Measurements from ENCODE around the gene EIPR1. TPM values are rescaled to one million over a fixed set of nuclear protein-coding genes. Genes with fewer than 3 reads are reported as not detected.

EIPR1 gene
- total and polyA plus RNA-seq, 2 donors = 21.3 to 31.9 TPM

GRCh38 chr2:3406501-3406900 is 28.9 kb upstream of the EIPR1 start:
- H3K4me3 ChIP-seq (ENCODE audit: low read length in 2 of 2) = no peak overlapping the region
- H3K27me3 ChIP-seq (ENCODE audit: control insufficient read depth in 2 of 2, insufficient read depth in 1 of 2, low read length in 1 of 2) = no peaks in the 10 kb centered on the region
- H3K9me3 ChIP-seq (ENCODE audit: control insufficient read depth in 2 of 2, insufficient read depth in 1 of 2, low read length in 1 of 2) = no peaks in the 10 kb centered on the region
- H3K27ac ChIP-seq (ENCODE audit: low read depth in 1 of 2, low read length in 1 of 2) = no peak overlapping the region
- DNase-seq (ENCODE audit: low read depth in 6 of 9, low spot score in 9 of 9) = no peak
- peaks cover 6 to 29% of the 10 kb centered on the region in 2 donors for H3K36me3 ChIP-seq (ENCODE audit: control insufficient read depth in 2 of 2, insufficient read depth in 2 of 2, low read length in 1 of 2)
- H3K4me1 ChIP-seq (ENCODE audit: control insufficient read depth in 2 of 2, insufficient read depth in 2 of 2, low read length in 2 of 2) = no peaks in the 10 kb centered on the region
- 93% methylated on average over 3 of the region's 3 CpGs for WGBS

- no peak for DNase-seq (ENCODE audit: low read depth in 6 of 9, low spot score in 9 of 9)
- Histone ChIP-seq H3K36me3 (ENCODE audit: control insufficient read depth in 2 of 2, insufficient read depth in 2 of 2, low read length in 1 of 2) (peaks cover 6 to 31% of the 10 kb centered on the region in 2 donors), H3K4me1 (ENCODE audit: control insufficient read depth in 2 of 2, insufficient read depth in 2 of 2, low read length in 2 of 2) (no peaks in the 10 kb centered on the region)
Measured at GRCh38 chr2:3405876-3406275, 28.3 kb upstream of the EIPR1 start.

GRCh38 chr2:3405307-3405706 is 27.7 kb upstream of the EIPR1 start:
- 97% methylated on average over 6 of the region's 6 CpGs for WGBS
- H3K36me3 ChIP-seq (ENCODE audit: control insufficient read depth in 2 of 2, insufficient read depth in 2 of 2, low read length in 1 of 2) = peaks cover 11 to 37% of the 10 kb centered on the region in 2 donors
- no peaks in the 10 kb centered on the region for H3K27me3 ChIP-seq (ENCODE audit: control insufficient read depth in 2 of 2, insufficient read depth in 1 of 2, low read length in 1 of 2)
- H3K4me3 ChIP-seq (ENCODE audit: low read length in 2 of 2) = no peak overlapping the region
- H3K4me1 ChIP-seq (ENCODE audit: control insufficient read depth in 2 of 2, insufficient read depth in 2 of 2, low read length in 2 of 2) = no peaks in the 10 kb centered on the region
- H3K27ac ChIP-seq (ENCODE audit: low read depth in 1 of 2, low read length in 1 of 2) = peak overlapping the region in 1 of 2 donors; percentile 50
- no peaks in the 10 kb centered on the region for H3K9me3 ChIP-seq (ENCODE audit: control insufficient read depth in 2 of 2, insufficient read depth in 1 of 2, low read length in 1 of 2)
- DNase-seq (ENCODE audit: low read depth in 6 of 9, low spot score in 9 of 9) = no peak

More at GRCh38 chr2:3405876-3406275, 28.3 kb upstream of the EIPR1 start:
- no peaks in the 10 kb centered on the region for H3K27me3 ChIP-seq (ENCODE audit: control insufficient read depth in 2 of 2, insufficient read depth in 1 of 2, low read length in 1 of 2)
- 94% methylated on average over 7 of the region's 7 CpGs for WGBS
- H3K27ac ChIP-seq (ENCODE audit: low read depth in 1 of 2, low read length in 1 of 2) = peak overlapping the region in 1 of 2 donors; percentile 50
- no peak overlapping the region for H3K4me3 ChIP-seq (ENCODE audit: low read length in 2 of 2)
- no peaks in the 10 kb centered on the region for H3K9me3 ChIP-seq (ENCODE audit: control insufficient read depth in 2 of 2, insufficient read depth in 1 of 2, low read length in 1 of 2)

- Histone ChIP-seq H3K4me3 (ENCODE audit: low read length in 2 of 2) (no peak overlapping the region), H3K27me3 (ENCODE audit: control insufficient read depth in 2 of 2, insufficient read depth in 1 of 2, low read length in 1 of 2) (no peaks in the 10 kb centered on the region), H3K9me3 (ENCODE audit: control insufficient read depth in 2 of 2, insufficient read depth in 1 of 2, low read length in 1 of 2) (no peaks in the 10 kb centered on the region), H3K4me1 (ENCODE audit: control insufficient read depth in 2 of 2, insufficient read depth in 2 of 2, low read length in 2 of 2) (no peaks in the 10 kb centered on the region), H3K36me3 (ENCODE audit: control insufficient read depth in 2 of 2, insufficient read depth in 2 of 2, low read length in 1 of 2) (peaks cover 18 to 41% of the 10 kb centered on the region in 2 donors), H3K27ac (ENCODE audit: low read depth in 1 of 2, low read length in 1 of 2) (no peak overlapping the region)
- WGBS = 95% methylated on average over 11 of the region's 11 CpGs
- DNase-seq (ENCODE audit: low read depth in 6 of 9, low spot score in 9 of 9) = no peak
Measured at GRCh38 chr2:3404349-3404894, 26.8 kb upstream of the EIPR1 start.

- Histone ChIP-seq H3K27me3 (ENCODE audit: control insufficient read depth in 2 of 2, insufficient read depth in 1 of 2, low read length in 1 of 2) (no peaks in the 10 kb centered on the region), H3K36me3 (ENCODE audit: control insufficient read depth in 2 of 2, insufficient read depth in 2 of 2, low read length in 1 of 2) (peaks cover 16 to 42% of the 10 kb centered on the region in 2 donors), H3K4me3 (ENCODE audit: low read length in 2 of 2) (no peak overlapping the region), H3K9me3 (ENCODE audit: control insufficient read depth in 2 of 2, insufficient read depth in 1 of 2, low read length in 1 of 2) (no peaks in the 10 kb centered on the region), H3K27ac (ENCODE audit: low read depth in 1 of 2, low read length in 1 of 2) (peak overlapping the region in 1 of 2 donors; percentile 9), H3K4me1 (ENCODE audit: control insufficient read depth in 2 of 2, insufficient read depth in 2 of 2, low read length in 2 of 2) (no peaks in the 10 kb centered on the region)
- 96% methylated on average over 11 of the region's 11 CpGs for WGBS
- DNase-seq (ENCODE audit: low read depth in 6 of 9, low spot score in 9 of 9) = no peak
Measured at GRCh38 chr2:3403587-3404334, 26.1 kb upstream of the EIPR1 start.

GRCh38 chr2:3399829-3400228 is 22.2 kb upstream of the EIPR1 start:
- no peak for DNase-seq (ENCODE audit: low read depth in 6 of 9, low spot score in 9 of 9)
- H3K27me3 ChIP-seq (ENCODE audit: control insufficient read depth in 2 of 2, insufficient read depth in 1 of 2, low read length in 1 of 2) = no peaks in the 10 kb centered on the region

GRCh38 chr2:3399381-3399780 is 21.8 kb upstream of the EIPR1 start:
- WGBS = 97% methylated on average over 3 of the region's 3 CpGs
- H3K4me3 ChIP-seq (ENCODE audit: low read length in 2 of 2) = no peak overlapping the region
- H3K36me3 ChIP-seq (ENCODE audit: control insufficient read depth in 2 of 2, insufficient read depth in 2 of 2, low read length in 1 of 2) = peaks cover 22 to 45% of the 10 kb centered on the region in 2 donors
- H3K4me1 ChIP-seq (ENCODE audit: control insufficient read depth in 2 of 2, insufficient read depth in 2 of 2, low read length in 2 of 2) = peaks cover 0 to 2% of the 10 kb centered on the region in 2 donors
- DNase-seq (ENCODE audit: low read depth in 6 of 9, low spot score in 9 of 9) = no peak
- no peaks in the 10 kb centered on the region for H3K27me3 ChIP-seq (ENCODE audit: control insufficient read depth in 2 of 2, insufficient read depth in 1 of 2, low read length in 1 of 2)
- peaks cover 2 to 11% of the 10 kb centered on the region in 2 donors for H3K9me3 ChIP-seq (ENCODE audit: control insufficient read depth in 2 of 2, insufficient read depth in 1 of 2, low read length in 1 of 2)
- H3K27ac ChIP-seq (ENCODE audit: low read depth in 1 of 2, low read length in 1 of 2) = no peak overlapping the region

More at GRCh38 chr2:3399829-3400228, 22.2 kb upstream of the EIPR1 start:
- Histone ChIP-seq H3K27ac (ENCODE audit: low read depth in 1 of 2, low read length in 1 of 2) (no peak overlapping the region), H3K4me1 (ENCODE audit: control insufficient read depth in 2 of 2, insufficient read depth in 2 of 2, low read length in 2 of 2) (peaks cover 0 to 2% of the 10 kb centered on the region in 2 donors), H3K9me3 (ENCODE audit: control insufficient read depth in 2 of 2, insufficient read depth in 1 of 2, low read length in 1 of 2) (peaks cover 2 to 11% of the 10 kb centered on the region in 2 donors), H3K36me3 (ENCODE audit: control insufficient read depth in 2 of 2, insufficient read depth in 2 of 2, low read length in 1 of 2) (peaks cover 20 to 47% of the 10 kb centered on the region in 2 donors), H3K4me3 (ENCODE audit: low read length in 2 of 2) (no peak overlapping the region)
- 94% methylated on average over 9 of the region's 9 CpGs for WGBS

GRCh38 chr2:3398857-3399256 is 21.2 kb upstream of the EIPR1 start:
- Histone ChIP-seq H3K4me1 (ENCODE audit: control insufficient read depth in 2 of 2, insufficient read depth in 2 of 2, low read length in 2 of 2) (peaks cover 0 to 2% of the 10 kb centered on the region in 2 donors), H3K36me3 (ENCODE audit: control insufficient read depth in 2 of 2, insufficient read depth in 2 of 2, low read length in 1 of 2) (peaks cover 27 to 47% of the 10 kb centered on the region in 2 donors)

GRCh38 chr2:3396920-3397559 is 19.4 kb upstream of the EIPR1 start:
- H3K9me3 ChIP-seq (ENCODE audit: control insufficient read depth in 2 of 2, insufficient read depth in 1 of 2, low read length in 1 of 2) = peaks cover 4 to 11% of the 10 kb centered on the region in 2 donors
- H3K27me3 ChIP-seq (ENCODE audit: control insufficient read depth in 2 of 2, insufficient read depth in 1 of 2, low read length in 1 of 2) = no peaks in the 10 kb centered on the region
- peaks cover 31 to 42% of the 10 kb centered on the region in 2 donors for H3K36me3 ChIP-seq (ENCODE audit: control insufficient read depth in 2 of 2, insufficient read depth in 2 of 2, low read length in 1 of 2)
- 99% methylated on average over 1 of the region's 1 CpG for WGBS
- peaks cover 0 to 2% of the 10 kb centered on the region in 2 donors for H3K4me1 ChIP-seq (ENCODE audit: control insufficient read depth in 2 of 2, insufficient read depth in 2 of 2, low read length in 2 of 2)
- H3K27ac ChIP-seq (ENCODE audit: low read depth in 1 of 2, low read length in 1 of 2) = no peak overlapping the region
- no peak for DNase-seq (ENCODE audit: low read depth in 6 of 9, low spot score in 9 of 9)
- H3K4me3 ChIP-seq (ENCODE audit: low read length in 2 of 2) = no peak overlapping the region

More at GRCh38 chr2:3398857-3399256, 21.2 kb upstream of the EIPR1 start:
- 95% methylated on average over 5 of the region's 5 CpGs for WGBS
- no peak overlapping the region for H3K4me3 ChIP-seq (ENCODE audit: low read length in 2 of 2)
- no peaks in the 10 kb centered on the region for H3K27me3 ChIP-seq (ENCODE audit: control insufficient read depth in 2 of 2, insufficient read depth in 1 of 2, low read length in 1 of 2)
- H3K27ac ChIP-seq (ENCODE audit: low read depth in 1 of 2, low read length in 1 of 2) = no peak overlapping the region
- DNase-seq (ENCODE audit: low read depth in 6 of 9, low spot score in 9 of 9) = no peak
- peaks cover 4 to 11% of the 10 kb centered on the region in 2 donors for H3K9me3 ChIP-seq (ENCODE audit: control insufficient read depth in 2 of 2, insufficient read depth in 1 of 2, low read length in 1 of 2)

All from thymus (tissue), 11 donors.